ENCODE results near the gene TTLL13. TPM values are rescaled to one million over a fixed set of nuclear protein-coding genes. Genes with fewer than 3 reads are reported as not detected.

Gene TTLL13, protein sequence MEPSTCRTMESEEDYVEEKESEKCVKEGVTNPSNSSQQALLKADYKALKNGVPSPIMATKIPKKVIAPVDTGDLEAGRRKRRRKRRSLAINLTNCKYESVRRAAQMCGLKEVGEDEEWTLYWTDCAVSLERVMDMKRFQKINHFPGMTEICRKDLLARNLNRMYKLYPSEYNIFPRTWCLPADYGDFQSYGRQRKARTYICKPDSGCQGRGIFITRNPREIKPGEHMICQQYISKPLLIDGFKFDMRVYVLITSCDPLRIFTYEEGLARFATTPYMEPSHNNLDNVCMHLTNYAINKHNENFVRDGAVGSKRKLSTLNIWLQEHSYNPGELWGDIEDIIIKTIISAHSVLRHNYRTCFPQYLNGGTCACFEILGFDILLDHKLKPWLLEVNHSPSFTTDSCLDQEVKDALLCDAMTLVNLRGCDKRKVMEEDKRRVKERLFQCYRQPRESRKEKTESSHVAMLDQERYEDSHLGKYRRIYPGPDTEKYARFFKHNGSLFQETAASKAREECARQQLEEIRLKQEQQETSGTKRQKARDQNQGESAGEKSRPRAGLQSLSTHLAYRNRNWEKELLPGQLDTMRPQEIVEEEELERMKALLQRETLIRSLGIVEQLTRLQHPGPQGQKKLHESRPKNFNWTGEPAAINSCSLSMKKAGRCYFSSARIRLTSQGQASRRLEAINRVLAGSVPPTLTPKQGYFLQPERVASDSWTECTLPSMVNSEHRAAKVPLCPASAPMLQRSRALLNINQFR
- polyA plus RNA-seq (ENCODE audit: insufficient read length in 3 of 3): under 1 TPM; 0.12 to 0.39 (median 0.13) TPM

DNA sequence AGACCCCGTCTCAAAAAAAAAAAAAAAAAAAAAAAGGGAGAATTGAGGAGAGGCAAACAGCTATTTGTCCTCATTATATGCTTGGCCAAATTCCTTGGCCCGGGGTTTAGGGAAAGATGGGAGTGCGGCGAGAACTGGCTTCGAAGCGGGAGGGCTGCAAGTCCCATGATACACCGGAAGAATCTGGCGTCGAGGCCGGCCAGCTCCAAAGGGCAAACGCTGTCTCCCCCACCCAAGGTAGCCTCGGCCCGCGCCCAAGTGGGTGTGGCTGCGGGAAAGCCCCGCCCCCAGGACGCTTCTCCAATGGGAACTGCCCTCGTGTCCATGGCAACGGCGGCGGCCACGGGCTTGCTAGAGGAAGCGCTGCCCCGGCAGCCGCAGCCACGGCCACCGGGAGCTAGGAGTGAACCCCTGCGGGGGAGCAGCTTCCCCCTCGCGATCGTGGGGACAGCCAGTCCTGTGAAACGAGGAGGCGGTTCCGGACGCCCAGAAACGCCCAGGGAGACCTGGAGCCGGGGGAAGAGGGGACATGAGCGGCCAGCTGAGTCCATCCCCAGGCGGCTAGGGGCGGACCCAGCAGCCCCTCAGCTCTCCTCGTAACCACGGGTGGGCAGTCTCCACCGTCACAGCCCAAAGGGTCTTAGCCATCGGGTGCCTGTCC, at the start of gene TTLL13:
Gene TTLL13 (plus strand): TSS at position 354 of the 661 bp plus-strand sequence. CDS start 1,075 bp downstream, outside the sequence.
- DNase-seq (ENCODE audit: low read depth in 3 of 3, low spot score in 2 of 3): peak in 2 of 3 donors; percentile 48 to 78

DNA sequence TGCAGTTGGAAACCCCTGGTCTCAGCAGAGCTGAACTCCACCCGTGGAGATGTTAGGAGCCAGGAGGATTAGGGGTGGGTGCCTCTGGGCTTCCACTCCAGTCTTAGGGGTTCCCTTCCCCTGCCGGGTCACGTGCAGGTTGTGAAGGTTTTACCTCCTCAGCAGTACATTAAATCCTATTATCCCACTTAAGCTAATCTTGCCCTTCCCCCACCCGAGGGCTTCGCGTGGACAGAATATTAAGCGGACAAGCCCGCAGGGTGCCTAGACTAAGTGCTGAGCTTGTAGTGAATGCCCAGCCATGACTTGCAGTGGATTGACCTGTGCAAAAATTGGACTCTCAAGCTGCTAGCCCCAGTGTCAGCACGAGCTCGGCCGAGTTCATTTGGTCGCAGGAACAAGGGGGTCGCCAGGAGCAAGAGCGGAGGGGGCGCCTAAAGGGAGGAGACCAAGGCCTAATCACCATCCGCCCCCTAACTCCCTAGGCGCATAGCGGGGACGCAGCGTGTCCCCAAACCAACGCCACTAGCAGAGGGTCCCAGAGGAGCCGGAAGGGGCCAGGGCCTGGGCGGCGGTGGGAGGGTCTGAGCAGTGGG, 48.7 kb upstream of the TTLL13 start:
- DNase-seq (ENCODE audit: low read depth in 3 of 3, low spot score in 2 of 3): no peak

DNA sequence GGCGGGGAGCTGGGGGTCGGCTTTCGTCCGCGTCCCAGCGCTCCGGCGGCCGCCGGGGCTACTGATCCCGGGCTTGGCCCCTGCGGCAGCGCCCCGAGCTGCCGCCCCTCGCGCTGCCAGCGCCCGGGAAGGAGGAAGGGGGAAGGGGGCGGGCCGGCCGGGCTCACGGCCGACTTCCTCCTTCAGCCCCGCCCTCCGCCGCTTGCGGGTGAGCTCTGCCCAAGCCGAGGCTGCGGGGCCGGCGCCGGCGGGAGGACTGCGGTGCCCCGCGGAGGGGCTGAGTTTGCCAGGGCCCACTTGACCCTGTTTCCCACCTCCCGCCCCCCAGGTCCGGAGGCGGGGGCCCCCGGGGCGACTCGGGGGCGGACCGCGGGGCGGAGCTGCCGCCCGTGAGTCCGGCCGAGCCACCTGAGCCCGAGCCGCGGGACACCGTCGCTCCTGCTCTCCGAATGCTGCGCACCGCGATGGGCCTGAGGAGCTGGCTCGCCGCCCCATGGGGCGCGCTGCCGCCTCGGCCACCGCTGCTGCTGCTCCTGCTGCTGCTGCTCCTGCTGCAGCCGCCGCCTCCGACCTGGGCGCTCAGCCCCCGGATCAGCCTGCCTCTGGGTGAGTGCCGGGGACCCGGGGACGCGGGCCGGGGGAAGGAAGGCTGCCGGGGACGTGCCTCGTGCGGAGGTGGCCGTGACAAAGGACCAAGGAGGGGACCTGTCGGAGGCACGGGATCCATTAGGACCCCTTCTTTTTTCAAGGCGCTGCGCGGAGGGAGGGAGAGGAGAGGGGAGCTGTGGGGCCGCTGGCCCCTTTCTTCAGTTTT, 48.0 kb upstream of the TTLL13 start, which contains the start of gene SEMA4B:
Gene SEMA4B (plus strand): TSS at position 201 of the 814 bp plus-strand sequence. CDS start 249 bp downstream, at position 450.
- DNase-seq (ENCODE audit: low read depth in 3 of 3, low spot score in 2 of 3): no peak

DNA sequence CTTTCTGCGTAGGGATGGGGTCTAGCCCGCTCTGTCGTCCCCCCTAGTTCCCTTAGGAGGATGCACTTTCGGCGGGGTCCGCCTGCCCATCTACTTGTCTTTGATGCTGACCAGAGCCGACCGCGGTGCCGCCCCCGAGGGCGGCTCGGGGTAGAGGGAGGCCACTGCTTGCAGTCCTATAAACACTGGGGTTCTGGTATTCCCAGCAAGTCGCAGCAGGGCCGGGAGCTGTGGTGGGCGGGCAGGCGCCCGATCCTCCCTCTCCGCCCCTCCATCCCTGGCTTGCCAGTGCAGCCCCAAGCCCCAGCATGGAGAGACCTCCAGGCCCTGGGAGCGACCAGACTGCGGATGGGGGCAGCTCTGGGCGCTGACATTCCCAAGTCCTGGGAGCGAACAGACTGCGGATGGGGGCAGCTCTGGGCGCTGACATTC, 47.4 kb upstream of the TTLL13 start:
- DNase-seq (ENCODE audit: low read depth in 3 of 3, low spot score in 2 of 3): no peak

DNA sequence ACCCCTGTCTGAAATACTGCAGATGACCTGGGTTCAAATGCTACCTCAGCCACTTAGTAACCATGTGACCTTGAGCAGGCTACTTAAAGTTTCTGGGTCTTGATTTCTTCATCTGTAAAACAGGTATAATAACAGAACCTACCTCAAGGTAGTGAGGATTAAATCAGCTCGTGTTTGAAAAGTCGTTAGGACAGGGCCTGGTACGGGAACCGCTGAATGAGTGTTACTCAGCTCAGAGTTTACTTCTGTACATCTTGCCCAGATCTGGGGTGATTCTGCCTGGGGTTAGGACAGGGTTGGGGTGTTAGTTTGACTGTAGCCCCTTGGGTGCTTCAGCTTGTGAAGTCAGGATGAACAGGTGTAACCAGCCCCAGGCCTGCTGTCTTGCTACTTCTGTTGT, 46.4 kb upstream of the TTLL13 start:
- no peak for DNase-seq (ENCODE audit: low read depth in 3 of 3, low spot score in 2 of 3)

DNA sequence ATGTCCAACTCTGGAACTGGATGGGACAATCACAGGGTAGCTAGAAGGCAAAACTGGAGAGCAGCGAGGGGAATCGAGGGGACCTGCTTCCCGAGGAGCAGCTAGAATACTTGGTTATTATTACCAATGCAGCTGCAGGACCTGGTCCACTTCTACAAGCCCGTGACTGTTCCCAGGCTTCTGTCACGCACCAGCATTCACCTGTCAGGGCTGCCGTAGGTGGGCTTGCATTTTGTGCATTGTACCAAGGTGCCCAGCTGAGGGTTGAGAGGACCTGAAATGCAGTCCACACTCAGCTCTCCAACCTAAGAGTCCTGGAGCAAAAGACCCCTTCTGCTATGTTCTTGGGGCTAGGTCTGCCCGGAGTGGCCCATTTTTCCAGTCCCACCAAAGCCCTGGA, 45.9 kb upstream of the TTLL13 start:
- no peak for DNase-seq (ENCODE audit: low read depth in 3 of 3, low spot score in 2 of 3)

DNA sequence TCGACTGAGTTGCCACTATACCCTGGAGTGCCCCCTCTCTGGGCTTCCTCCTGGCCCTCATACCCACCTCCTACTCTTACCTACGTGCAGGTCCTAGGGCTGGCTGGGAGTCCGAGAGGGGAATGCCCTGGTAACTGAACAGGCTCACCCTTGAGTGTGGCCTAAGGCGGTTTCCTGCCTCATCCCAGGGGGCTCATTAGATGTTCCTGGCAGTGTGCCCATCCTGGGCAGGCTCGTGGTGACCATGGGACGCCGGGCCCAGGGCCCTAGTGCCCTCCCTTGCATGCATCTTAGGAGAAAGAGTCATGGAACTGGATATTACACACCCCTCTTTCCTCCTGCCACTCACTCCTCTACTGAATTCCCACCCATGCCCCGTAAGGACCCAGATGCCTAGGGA, 45.4 kb upstream of the TTLL13 start:
- no peak for DNase-seq (ENCODE audit: low read depth in 3 of 3, low spot score in 2 of 3)

DNA sequence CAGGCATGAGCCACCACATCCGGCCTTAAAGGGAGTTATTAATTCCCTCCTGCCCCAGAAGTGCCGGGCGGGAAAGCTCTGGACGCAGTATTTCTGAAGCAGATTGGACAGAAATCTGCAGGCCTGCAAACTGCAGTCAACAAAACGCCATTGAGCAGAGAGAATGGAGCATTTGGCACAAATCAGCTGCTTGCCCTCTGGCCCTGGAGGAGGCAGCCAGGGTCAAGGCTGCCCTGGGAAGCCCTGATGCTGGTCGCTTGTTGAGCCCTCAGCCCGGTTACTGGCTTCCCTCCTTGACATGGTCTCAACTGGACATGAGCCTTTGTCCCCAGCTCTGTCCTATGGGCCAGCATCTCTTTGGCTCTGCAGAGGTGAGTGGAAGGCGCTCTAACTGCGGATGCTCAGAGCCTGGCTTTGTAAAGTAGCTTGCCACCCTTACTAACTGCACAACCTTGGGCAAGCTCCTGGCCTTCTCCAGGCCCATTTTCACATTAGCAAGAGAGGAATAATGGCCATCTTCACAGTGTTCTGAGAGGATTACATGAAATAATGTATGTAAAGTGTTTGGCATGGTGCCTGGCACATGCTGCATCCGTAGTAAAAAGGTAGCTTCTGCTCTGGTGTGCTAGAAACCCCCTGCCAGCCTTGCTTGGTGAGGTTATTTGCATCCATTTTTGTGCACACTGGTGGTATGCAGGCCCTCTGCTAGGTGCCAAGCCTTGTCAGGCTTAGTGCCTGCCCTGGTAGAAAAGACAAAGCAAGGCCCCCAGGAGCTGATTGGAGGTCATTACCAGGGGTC, 44.1 kb upstream of the TTLL13 start:
- no peak for DNase-seq (ENCODE audit: low read depth in 3 of 3, low spot score in 2 of 3)

DNA sequence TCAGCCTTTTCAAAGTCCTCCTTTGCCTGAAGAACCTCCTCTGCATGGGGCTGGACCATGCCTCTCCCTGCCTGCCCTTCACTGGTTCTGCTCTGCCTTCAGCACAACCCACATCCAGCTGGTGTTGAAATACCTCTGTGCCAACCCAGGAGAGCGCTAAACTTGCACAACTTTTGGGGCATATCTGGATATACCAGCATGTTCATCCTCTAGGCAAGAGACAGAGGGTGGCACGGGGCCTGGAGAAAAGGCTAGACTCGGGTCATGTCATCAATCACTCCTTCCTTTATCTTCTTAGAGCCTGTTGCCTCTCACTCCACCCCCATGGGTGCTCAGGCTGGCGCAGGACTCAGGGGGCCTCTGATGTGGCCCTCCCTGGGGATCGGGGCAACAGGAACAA, 43.5 kb upstream of the TTLL13 start:
- DNase-seq (ENCODE audit: low read depth in 3 of 3, low spot score in 2 of 3): no peak

DNA sequence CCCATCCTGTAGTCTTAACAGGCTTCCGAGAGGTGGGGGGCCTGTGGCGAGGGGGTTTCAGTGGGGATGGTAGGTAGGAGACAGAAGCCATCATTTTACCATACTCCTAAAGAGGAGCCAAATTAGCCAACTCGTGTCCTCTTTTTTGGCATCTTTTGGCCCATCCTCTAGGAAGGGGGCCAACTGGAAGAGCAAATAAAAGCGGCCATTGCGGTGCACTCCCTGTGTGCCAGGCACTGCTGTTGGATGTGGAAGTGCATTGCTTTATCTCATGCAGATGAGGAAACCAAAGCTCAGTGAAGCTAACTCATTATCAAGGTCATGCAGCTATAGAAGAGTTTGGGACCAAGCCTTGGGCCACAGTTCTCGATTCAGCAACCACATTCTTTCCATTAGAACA, 42.1 kb upstream of the TTLL13 start:
- DNase-seq (ENCODE audit: low read depth in 3 of 3, low spot score in 2 of 3): no peak

DNA sequence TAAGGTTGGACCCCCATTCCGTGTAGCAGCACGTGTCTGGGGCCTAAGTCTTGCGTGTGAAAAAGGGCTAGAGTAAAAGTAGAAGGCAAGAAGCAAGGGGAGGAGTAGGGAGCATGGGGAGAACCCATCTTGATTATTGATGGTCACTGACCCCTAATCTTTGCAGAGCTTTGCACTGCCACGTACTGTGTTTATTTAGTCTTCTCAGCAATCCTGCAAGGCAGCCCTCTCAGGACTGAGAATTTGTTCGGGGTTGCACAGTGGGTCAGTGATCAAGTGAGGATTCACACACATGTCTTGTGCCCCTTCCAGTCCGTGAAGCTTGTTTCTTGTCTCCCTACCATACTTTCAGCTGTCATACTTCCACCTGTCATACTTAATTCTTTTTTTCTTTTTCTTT, 41.0 kb upstream of the TTLL13 start:
- no peak for DNase-seq (ENCODE audit: low read depth in 3 of 3, low spot score in 2 of 3)

DNA sequence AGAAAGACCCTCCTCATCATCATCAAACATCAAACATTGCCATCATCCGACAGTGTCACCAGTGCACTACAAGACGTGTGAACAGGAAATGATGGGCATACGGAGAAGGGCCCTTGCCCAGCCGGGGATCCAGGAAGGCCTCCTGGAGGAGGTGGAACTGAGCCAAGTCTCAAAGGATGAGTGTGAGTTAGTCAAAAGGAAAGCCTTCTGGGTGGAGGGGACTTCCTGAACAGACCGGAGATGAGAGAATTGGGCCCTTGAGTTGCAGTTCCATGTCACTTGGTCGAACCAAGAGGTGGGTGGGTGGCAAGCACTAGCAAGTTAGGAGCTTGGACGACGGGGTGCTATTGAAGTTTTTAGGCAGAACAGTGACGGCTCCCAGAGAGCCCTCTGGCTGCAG, 39.8 kb upstream of the TTLL13 start:
- no peak for DNase-seq (ENCODE audit: low read depth in 3 of 3, low spot score in 2 of 3)

DNA sequence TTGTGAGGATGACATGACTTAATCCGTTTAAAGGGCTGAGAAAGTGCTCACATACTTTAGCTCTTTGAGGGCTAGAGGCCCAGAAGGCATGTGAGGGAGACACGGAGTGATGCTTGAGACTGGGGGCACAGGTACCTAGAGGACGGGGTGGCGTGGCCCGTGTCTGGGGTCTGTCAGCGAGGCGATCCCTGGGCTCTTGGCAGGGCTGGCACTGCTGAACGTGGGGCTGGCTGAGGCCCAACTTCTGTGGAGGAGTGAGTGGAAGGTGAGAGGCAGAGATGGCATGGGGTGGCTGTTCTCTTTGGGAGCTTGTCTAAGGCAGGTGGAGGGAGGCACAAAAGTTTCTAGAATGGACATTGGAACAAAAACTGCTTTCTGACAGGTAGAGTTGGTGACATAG, 38.8 kb upstream of the TTLL13 start:
- DNase-seq (ENCODE audit: low read depth in 3 of 3, low spot score in 2 of 3): no peak

DNA sequence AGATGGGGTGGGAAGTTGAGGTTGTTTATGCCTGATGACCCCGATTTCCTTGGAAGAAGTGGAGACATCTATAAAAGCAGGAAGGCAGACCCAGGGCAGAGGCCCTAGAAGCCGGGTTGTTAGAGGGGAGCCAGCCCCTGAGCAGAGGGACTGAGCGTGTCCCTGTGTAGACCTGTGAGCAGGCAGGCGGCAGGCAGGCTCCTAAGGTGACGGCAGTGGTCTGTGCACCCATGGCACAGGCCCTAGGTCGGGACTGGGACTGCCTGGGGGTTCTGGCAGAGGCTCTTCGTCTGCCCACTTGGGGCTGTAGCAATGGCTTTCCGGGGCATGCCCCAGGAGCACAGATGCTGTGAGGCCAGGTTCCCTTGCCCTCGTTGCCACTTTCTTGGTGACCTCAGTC, 38.3 kb upstream of the TTLL13 start:
- DNase-seq (ENCODE audit: low read depth in 3 of 3, low spot score in 2 of 3): no peak

DNA sequence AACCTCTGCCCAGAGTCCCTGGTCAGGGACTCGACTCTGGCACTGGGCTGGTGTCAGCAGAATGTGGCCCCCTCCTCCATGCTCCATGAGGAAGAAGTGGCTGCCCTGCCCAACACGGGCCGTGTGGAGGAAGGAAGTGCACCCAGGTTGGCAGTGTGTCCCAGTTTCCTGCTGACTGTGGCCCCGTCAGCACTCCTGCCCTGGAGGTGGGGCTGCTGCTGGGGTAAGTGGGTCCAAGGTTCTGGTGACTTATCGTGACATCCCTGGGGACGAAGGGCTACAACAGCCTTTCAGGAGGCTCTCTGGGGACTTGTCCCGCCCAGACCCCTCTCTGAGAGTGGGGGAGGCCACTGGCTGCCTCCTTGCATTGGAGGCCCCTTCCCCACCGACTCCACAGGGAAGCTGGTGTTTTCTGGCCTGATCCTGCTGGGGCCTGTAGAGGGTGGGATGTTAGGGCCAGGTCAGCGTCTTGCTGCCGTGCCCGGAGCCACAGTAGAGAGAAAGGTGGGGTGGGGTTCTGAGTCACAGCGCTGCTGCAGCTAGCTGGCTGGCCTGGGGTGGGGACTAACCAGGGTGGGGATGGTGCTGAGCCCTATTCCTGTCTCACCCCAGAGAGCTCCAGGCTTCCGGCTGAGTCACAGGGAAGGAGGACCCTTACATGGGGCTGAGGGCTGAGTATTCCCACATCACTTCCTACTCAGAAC, 37.8 kb upstream of the TTLL13 start:
- DNase-seq (ENCODE audit: low read depth in 3 of 3, low spot score in 2 of 3): no peak

DNA sequence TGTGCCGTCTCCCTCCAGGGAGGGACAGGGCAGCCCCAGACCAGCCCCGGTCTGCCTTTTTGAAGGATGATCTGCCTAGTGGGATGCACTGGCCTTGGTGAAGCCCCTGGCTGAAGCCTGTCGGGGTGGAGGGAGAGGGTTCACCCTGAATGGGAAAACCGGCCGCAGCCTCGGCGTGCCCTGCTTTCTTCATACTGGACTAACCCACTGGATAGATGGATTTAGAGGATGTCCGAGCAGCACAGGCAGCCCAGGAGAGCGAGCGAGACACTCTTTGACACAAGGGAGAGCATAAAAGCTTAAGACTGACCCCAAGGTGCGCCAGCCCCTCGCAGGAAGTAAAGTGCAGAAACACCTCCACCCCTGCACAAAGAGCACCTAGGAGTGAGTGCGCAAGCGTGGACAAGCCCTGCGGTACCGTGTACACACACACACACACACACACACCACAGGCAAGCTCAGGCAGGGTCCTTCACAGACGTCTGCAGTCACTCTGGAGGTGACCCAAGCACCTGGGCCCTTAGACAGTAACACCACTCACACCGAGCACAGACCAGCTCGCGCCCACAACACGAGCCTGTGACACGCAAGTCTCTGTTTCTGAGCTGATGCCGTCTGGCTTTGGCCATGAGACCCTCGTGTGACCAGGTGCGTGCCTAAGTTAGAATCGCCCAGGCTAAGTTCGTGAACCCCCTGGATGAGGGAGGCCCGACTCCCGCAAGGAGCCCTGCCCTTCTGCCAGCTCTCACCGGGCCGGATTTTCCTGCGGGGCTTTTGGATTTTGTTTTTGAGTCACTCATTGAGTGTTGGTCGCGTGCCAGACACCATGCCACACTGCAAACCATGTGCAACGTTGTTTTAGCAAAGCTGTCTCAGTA, 36.9 kb upstream of the TTLL13 start:
- no peak for DNase-seq (ENCODE audit: low read depth in 3 of 3, low spot score in 2 of 3)

DNA sequence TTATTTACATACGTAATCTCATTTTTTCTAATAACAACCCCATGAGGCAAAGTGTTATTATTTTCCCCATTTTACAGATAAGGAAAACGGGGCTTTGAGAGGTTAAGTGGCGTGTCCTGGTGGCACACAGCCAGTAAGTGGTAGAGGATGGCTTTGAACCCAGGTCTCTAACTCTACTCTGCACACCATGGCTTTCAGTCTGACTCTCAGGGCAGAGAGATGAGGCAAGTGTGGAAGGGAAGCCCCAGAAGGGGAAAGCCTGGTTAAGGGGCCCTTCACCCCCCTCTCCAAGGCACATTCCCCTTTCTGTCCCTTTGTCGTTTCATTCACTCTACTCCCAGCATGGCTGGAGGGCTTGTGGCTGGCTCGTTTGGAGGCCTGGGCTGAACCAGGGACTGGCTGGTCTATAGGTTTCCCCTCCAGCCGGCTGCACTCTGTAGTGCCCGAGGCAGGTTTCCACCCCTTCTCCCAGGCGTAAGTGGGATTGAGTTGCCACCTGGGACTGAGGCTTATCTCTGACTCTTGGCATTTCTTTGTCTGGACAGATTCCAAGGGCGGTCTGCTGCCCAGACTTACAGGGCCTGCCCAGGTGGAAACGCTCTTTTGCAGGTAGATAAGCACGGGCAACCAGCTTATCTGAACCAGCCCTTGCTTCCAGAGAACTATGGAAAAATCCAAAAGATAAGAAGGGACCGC, 36.1 kb upstream of the TTLL13 start:
- DNase-seq (ENCODE audit: low read depth in 3 of 3, low spot score in 2 of 3): no peak
